ENCODE data around the gene CROCC2. TPM values are rescaled to one million over a fixed set of nuclear protein-coding genes. Genes with fewer than 3 reads are reported as not detected.

The CROCC2 gene
- total and polyA plus RNA-seq, 10 of the 15 experiments (the other 5 are each of a cell fraction or from before 2014, with no cell fraction given), result not detected

DNA sequence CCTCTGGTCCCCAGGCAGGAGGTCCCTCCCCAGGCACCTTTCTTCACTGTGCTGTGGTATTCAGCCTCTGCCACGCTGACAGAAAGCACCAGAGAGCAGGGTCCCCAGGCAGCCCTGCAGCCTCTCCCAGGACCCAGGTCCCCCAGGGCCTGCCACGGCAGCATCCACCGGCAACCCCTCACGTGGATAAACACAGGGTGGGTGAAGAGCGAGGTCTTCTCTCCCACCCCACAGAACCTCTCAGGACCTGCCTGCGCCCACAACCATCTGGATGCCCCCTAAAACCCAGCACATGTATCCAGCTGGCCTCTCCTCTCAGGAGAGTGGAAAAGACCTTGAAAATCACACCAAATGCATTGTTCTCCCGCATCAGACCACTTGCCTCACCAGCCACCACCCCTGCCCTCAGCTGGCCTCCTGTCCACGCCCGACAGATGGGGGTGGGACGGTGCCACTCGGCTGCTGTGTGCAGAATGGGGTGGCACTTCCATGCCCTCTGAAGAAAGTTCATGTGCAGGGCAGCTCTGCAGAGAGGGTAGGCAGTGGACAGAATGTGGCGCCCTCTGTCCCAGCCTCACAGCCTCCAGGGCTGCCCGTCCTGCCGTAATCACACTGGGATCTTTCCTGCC is 4.0 kb upstream of the CROCC2 start:
- Histone ChIP-seq H3K4me3 (no peak overlapping the region), H3K4me1 (ENCODE audit: control insufficient read depth, insufficient read depth, low read length) (no peaks in the 10 kb centered on the region), H3K9ac (ENCODE audit: control insufficient read depth, insufficient read depth, low read length) (no peak overlapping the region), H4K20me1 (ENCODE audit: control insufficient read depth, insufficient read depth) (no peaks in the 10 kb centered on the region), H3K4me2 (ENCODE audit: control insufficient read depth, insufficient read depth) (no peak overlapping the region), H3K27me3 (replicated peaks in 1 of 2; ENCODE audit: control insufficient read depth in 2 of 2, insufficient read depth in 2 of 2, low read length in 1 of 2) (no peaks in the 10 kb centered on the region), H3K79me2 (ENCODE audit: control insufficient read depth, insufficient read depth, low read length) (no peaks in the 10 kb centered on the region), H2AFZ (ENCODE audit: control insufficient read depth, low read depth, low read length) (no peak overlapping the region), H3K9me3 (replicated peaks; ENCODE audit: control insufficient read depth, insufficient read depth, low read length) (no peaks in the 10 kb centered on the region), H3K27ac (ENCODE audit: control insufficient read depth, insufficient read depth) (no peak overlapping the region), H3K36me3 (ENCODE audit: control insufficient read depth in 2 of 2, insufficient read depth in 2 of 2, low read length in 1 of 2) (no peaks in the 10 kb centered on the region)
- in situ Hi-C loops (cut with MboI), result no loop called here
- no peak for DNase-seq (ENCODE audit: low read depth, low spot score)
- intact Hi-C loops (cut with micrococcal nuclease; ENCODE audit: unreplicated experiment), result no loop called here
- FAIRE-seq, result no peak
- RAD21 ChIA-PET (ENCODE audit: unreplicated experiment), result no interaction called here
- BruUV-seq (replicated peaks), result no TSS peak
- POLR2A ChIA-PET, result no interaction called here
- SMC1A ChIA-PET (ENCODE audit: uncharacterized antibody, unreplicated experiment), result no interaction called here
- TF ChIP-seq FOXK2 (IDR thresholded peaks at IDR 0.05) (no peak), ZBED1 (IDR thresholded peaks at IDR 0.05; ENCODE audit: borderline replicate concordance) (no peak)
- WGBS (ENCODE audit: insufficient coverage, insufficient replicate concordance, low lambda C conversion rate, missing lambda C conversion rate), result 51% methylated on average over 14 of the region's 14 CpGs
- CTCF ChIA-PET, result interaction anchor here (0.9 kb wide), 1 partner anchor 10 kb away, joined by 3 read pairs; no protein-coding TSS in a partner anchor
- ATAC-seq, result no peak

DNA sequence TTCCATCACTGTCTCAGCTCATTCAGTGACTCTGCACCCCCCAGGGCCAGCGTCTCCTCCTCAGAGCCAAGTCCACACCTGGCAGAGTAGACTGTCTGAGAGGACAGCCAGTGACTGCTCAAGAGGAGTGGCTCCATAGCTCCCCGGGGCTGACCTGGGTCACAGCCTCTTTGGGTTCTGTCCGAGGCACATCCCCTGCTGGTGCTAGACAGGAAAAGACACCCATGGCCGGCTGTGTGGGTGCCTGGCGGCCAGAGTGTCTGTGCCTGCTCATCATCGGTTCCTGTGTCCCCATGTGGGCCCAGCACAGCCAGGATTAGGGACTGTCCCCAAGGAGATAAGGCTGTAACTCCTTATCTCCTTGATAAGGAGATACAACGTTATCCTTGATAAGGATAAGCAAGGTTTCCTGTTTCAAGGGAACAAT is 3.5 kb upstream of the CROCC2 start:
- Histone ChIP-seq H4K20me1 (ENCODE audit: control insufficient read depth, insufficient read depth) (no peaks in the 10 kb centered on the region), H3K36me3 (ENCODE audit: control insufficient read depth in 2 of 2, insufficient read depth in 2 of 2, low read length in 1 of 2) (no peaks in the 10 kb centered on the region), H3K4me1 (ENCODE audit: control insufficient read depth, insufficient read depth, low read length) (no peaks in the 10 kb centered on the region), H3K27ac (ENCODE audit: control insufficient read depth, insufficient read depth) (no peak overlapping the region), H3K9ac (ENCODE audit: control insufficient read depth, insufficient read depth, low read length) (no peak overlapping the region), H3K9me3 (replicated peaks; ENCODE audit: control insufficient read depth, insufficient read depth, low read length) (no peaks in the 10 kb centered on the region), H2AFZ (ENCODE audit: control insufficient read depth, low read depth, low read length) (no peak overlapping the region), H3K4me2 (ENCODE audit: control insufficient read depth, insufficient read depth) (no peak overlapping the region), H3K79me2 (ENCODE audit: control insufficient read depth, insufficient read depth, low read length) (no peaks in the 10 kb centered on the region), H3K27me3 (replicated peaks in 1 of 2; ENCODE audit: control insufficient read depth in 2 of 2, insufficient read depth in 2 of 2, low read length in 1 of 2) (no peaks in the 10 kb centered on the region), H3K4me3 (no peak overlapping the region)
- ATAC-seq (no peak), FAIRE-seq (no peak), DNase-seq (ENCODE audit: low read depth, low spot score) (no peak)
- CTCF ChIA-PET, result no interaction called here
- POLR2A ChIA-PET, result no interaction called here
- TF ChIP-seq CREM (IDR thresholded peaks at IDR 0.05; ENCODE audit: low read depth) (no peak), NBN (IDR thresholded peaks at IDR 0.05) (no peak), JUND (IDR thresholded peaks at IDR 0.05; ENCODE audit: low read depth, low read length) (no peak), POLR2AphosphoS5 (IDR thresholded peaks at IDR 0.05; ENCODE audit: low read length) (no peak)
- TF ChIP-seq, protein P1, sequence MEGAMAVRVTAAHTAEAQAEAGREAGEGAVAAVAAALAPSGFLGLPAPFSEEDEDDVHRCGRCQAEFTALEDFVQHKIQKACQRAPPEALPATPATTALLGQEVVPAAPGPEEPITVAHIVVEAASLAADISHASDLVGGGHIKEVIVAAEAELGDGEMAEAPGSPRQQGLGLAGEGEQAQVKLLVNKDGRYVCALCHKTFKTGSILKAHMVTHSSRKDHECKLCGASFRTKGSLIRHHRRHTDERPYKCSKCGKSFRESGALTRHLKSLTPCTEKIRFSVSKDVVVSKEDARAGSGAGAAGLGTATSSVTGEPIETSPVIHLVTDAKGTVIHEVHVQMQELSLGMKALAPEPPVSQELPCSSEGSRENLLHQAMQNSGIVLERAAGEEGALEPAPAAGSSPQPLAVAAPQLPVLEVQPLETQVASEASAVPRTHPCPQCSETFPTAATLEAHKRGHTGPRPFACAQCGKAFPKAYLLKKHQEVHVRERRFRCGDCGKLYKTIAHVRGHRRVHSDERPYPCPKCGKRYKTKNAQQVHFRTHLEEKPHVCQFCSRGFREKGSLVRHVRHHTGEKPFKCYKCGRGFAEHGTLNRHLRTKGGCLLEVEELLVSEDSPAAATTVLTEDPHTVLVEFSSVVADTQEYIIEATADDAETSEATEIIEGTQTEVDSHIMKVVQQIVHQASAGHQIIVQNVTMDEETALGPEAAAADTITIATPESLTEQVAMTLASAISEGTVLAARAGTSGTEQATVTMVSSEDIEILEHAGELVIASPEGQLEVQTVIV (IDR thresholded peaks at IDR 0.05; ENCODE audit: borderline replicate concordance, partially characterized antibody), result no peak
- intact Hi-C loops (cut with micrococcal nuclease; ENCODE audit: unreplicated experiment) (no loop called here), in situ Hi-C loops (cut with MboI) (no loop called here)
- BruUV-seq (replicated peaks), result no TSS peak
- RAD21 ChIA-PET (ENCODE audit: unreplicated experiment), result no interaction called here
- 8% methylated on average over 7 of the region's 7 CpGs for WGBS (ENCODE audit: insufficient coverage, insufficient replicate concordance, low lambda C conversion rate, missing lambda C conversion rate)
- SMC1A ChIA-PET (ENCODE audit: uncharacterized antibody, unreplicated experiment), result no interaction called here

All from GM12878 (cell line).